Vagina (tissue), 2 donors: ENCODE data around the gene TPM4. TPM values are rescaled to one million over a fixed set of nuclear protein-coding genes. Genes with fewer than 3 reads are reported as not detected.
A peak's percentile ranks its signal among the peaks of the same experiment; 100 is the strongest.

ENCODE experiments used
- DNase-seq, 2 donors: peaks; one replicate each; pipeline ENCODE4 v3.0.0-alpha.2; 2017; ENCODE audit errors: extremely low spot score in 2 of 2
- H3K27ac ChIP-seq: fragments of 200-600 bp; sonication (generic); one replicate; pipeline ENCODE4 v1.5.1; 2019
- H3K27me3 ChIP-seq: fragments of 200-600 bp; sonication (generic); one replicate; pipeline ENCODE4 v1.5.1; 2019
- H3K36me3 ChIP-seq, 2 donors: fragments of 200-600 bp; sonication (generic); one replicate each; pipeline ENCODE4 v1.5.1; 2017 to 2019
- H3K4me1 ChIP-seq: fragments of 200-600 bp; sonication (generic); one replicate; pipeline ENCODE4 v1.5.1; 2019
- H3K4me3 ChIP-seq, 2 donors: fragments of 200-600 bp; sonication (generic); 1 replicate in 1 of 2; 2 replicates in 1 of 2; pipeline ENCODE4 v1.5.1; 2016 to 2019
- H3K9me3 ChIP-seq: fragments of 200-600 bp; sonication (generic); one replicate; pipeline ENCODE4 v1.5.1; 2019
- POLR2A ChIP-seq, 2 donors: fragments of 450-650 bp; IDR thresholded peaks; one replicate each; pipeline ENCODE4 v1.6.1; 2017; ENCODE audit warnings: antibody characterized with exemption in 2 of 2, mild to moderate bottlenecking in 2 of 2, moderate library complexity in 2 of 2
- POLR2AphosphoS5 ChIP-seq, 2 donors: sonication (generic); formaldehyde crosslinking; IDR thresholded peaks; one replicate each; pipeline ENCODE4 v1.9.0; 2017; ENCODE audit warnings: antibody characterized with exemption in 2 of 2, mild to moderate bottlenecking in 2 of 2, low read depth in 1 of 2; ENCODE audit not compliant: insufficient read depth in 1 of 2
- intact Hi-C: fragments of 100-400 bp; cut with DNase I; formaldehyde crosslinking; loops from one replicate; pipeline ENCODE4 v1.15.1; 2023
- total RNA-seq: library from RNA; depleted of rRNA; stranded (reverse); fragments of >200 nt; gene quantifications from one replicate; pipeline ENCODE4 v1.2.3, GENCODE V29; 2016
- TF ChIP-seq, protein P1 (sequence below), 3 experiments: fragments of 450-650 bp in 2 of 3; fragments of 200-600 bp in 1 of 3; sonication (generic) in 1 of 3; IDR thresholded peaks; one replicate each; pipeline ENCODE4 v1.5.1; 2017 to 2019; ENCODE audit warnings: antibody characterized with exemption in 3 of 3, mild to moderate bottlenecking in 2 of 3, moderate library complexity in 2 of 3

TPM4 gene
- total RNA-seq, 1 donor from 2014 or later: 409 TPM

- intact Hi-C loops: loop anchor here (5.0 kb wide), 1 partner anchor 41 kb away; the partner anchor contains the start of gene RAB8A
- H3K9me3 ChIP-seq: no peaks in the 10 kb centered on the region
- no peaks in the 10 kb centered on the region for H3K36me3 ChIP-seq
- H3K4me1 ChIP-seq: peaks cover 57% of the 10 kb centered on the region
- no peak for DNase-seq
- H3K27me3 ChIP-seq: no peaks in the 10 kb centered on the region
- peak overlapping the region; percentile 89 for H3K27ac ChIP-seq
- peak overlapping the region; percentile 47 to 69 for H3K4me3 ChIP-seq
- no peak for TF ChIP-seq POLR2A (IDR thresholded peaks at IDR 0.05)
- TF ChIP-seq POLR2AphosphoS5 (IDR thresholded peaks at IDR 0.05; ENCODE audit: insufficient read depth in 1 of 2, low read depth in 1 of 2): no peak
- TF ChIP-seq, protein P1, sequence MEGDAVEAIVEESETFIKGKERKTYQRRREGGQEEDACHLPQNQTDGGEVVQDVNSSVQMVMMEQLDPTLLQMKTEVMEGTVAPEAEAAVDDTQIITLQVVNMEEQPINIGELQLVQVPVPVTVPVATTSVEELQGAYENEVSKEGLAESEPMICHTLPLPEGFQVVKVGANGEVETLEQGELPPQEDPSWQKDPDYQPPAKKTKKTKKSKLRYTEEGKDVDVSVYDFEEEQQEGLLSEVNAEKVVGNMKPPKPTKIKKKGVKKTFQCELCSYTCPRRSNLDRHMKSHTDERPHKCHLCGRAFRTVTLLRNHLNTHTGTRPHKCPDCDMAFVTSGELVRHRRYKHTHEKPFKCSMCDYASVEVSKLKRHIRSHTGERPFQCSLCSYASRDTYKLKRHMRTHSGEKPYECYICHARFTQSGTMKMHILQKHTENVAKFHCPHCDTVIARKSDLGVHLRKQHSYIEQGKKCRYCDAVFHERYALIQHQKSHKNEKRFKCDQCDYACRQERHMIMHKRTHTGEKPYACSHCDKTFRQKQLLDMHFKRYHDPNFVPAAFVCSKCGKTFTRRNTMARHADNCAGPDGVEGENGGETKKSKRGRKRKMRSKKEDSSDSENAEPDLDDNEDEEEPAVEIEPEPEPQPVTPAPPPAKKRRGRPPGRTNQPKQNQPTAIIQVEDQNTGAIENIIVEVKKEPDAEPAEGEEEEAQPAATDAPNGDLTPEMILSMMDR (IDR thresholded peaks at IDR 0.05): no peak
Observed at GRCh38 chr19:16071072-16071691, 5.1 kb upstream of the TPM4 start.

DNA sequence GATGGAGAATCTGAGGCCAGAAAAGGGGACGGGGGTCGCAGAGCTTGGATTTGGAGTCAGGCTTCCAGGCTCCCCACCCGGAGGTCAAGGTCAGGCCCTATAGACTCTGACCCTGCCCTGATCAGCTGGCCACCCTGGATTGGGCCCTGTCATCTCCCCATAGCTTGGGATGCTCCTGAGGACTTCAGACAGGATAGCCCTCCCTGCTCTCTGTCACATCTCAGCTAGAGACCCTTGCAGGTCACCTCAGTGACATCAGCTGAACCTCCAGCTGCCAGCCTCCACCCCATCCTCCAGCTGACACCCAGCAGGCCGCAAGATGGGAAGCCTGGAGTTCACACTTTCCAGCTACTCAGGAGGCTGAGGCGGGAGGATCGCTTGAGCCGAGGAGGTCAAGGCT is 2.8 kb upstream of the TPM4 start:
- no peaks in the 10 kb centered on the region for H3K9me3 ChIP-seq
- H3K27me3 ChIP-seq: no peaks in the 10 kb centered on the region
- DNase-seq: no peak
- intact Hi-C loops: loop anchor here (5.0 kb wide), 1 partner anchor 39 kb away; the partner anchor contains the start of gene RAB8A
- H3K27ac ChIP-seq: peak overlapping the region; percentile 89
- H3K4me3 ChIP-seq: no peak overlapping the region
- TF ChIP-seq, protein P1 (IDR thresholded peaks at IDR 0.05): no peak
- TF ChIP-seq POLR2A (IDR thresholded peaks at IDR 0.05): no peak
- TF ChIP-seq POLR2AphosphoS5 (IDR thresholded peaks at IDR 0.05; ENCODE audit: insufficient read depth in 1 of 2, low read depth in 1 of 2): peak in 1 of 2 donors; percentile 49
- peaks cover 53% of the 10 kb centered on the region for H3K4me1 ChIP-seq
- H3K36me3 ChIP-seq: no peaks in the 10 kb centered on the region

DNA sequence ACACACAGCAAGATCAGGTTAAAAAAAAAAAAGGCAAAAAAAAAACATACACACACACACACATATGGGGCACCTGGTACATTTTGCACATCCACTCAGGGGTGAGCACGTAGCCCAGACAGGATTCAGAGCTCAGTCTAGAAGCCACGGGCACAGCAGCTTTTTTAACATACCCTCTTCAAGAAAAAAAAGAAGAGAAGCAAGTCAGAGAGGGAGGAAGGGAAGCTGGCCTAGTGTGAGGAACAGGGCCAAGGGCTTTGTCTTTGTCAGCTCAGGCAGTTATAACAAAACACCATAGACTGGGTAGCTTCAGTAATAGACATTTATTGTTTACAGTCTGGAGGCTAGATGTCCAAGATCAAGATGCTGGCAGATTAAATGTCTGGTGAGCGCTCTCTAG is 2.3 kb upstream of the TPM4 start:
- TF ChIP-seq POLR2AphosphoS5 (IDR thresholded peaks at IDR 0.05; ENCODE audit: insufficient read depth in 1 of 2, low read depth in 1 of 2) (no peak), POLR2A (IDR thresholded peaks at IDR 0.05) (no peak)
- TF ChIP-seq, protein P1 (IDR thresholded peaks at IDR 0.05): no peak
- no peaks in the 10 kb centered on the region for H3K27me3 ChIP-seq
- H3K27ac ChIP-seq: peak overlapping the region; percentile 99
- no peak for DNase-seq
- H3K36me3 ChIP-seq: no peaks in the 10 kb centered on the region
- H3K4me3 ChIP-seq: no peak overlapping the region
- intact Hi-C loops: loop anchor here (5.0 kb wide), 1 partner anchor 38 kb away; the partner anchor contains the start of gene RAB8A
- peaks cover 57% of the 10 kb centered on the region for H3K4me1 ChIP-seq
- no peaks in the 10 kb centered on the region for H3K9me3 ChIP-seq

DNA sequence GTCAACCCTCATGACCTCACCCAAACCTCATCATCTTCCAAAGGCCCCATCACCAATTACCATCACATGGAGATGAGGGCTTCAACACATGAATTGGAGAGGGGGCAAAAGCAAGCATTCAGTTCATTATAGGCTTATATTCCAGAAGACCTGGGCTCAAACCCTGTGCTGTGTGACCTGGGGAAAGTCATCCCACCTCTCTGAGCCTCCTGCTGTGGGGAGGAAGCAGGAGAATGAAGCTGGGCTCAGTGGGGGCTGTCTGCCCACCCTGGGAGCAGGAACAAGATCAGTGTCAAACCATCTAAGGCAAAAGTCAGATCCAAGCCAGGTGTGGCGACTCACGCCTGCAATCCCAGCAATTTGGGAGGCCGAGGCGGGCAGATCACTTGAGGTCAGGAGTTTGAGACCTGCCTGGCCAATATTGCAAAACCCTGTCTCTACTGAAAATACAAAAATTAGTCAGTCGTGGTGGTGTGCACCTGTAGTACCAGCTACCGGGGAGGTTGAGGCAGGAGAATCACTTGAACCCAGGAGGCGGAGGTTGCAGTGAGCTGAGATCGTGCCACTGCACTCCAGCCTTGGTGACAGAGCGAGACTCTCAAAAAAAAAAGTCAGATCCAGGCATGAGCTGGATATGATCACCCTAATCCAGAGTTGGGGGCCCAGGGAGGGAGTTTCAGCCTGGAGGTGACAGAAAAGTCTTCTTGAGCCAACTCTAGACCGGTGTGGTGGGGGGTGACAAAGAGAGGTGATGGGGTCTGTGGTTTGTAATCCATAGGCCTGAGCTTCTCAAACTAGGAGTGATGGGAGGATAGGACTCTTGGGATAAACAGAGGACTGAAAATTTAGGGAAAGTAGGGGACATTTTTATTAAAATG is 1.6 kb upstream of the TPM4 start:
- Histone ChIP-seq H3K9me3 (no peaks in the 10 kb centered on the region), H3K27me3 (no peaks in the 10 kb centered on the region), H3K27ac (peak overlapping the region; percentile 99), H3K4me1 (peaks cover 61% of the 10 kb centered on the region), H3K36me3 (no peaks in the 10 kb centered on the region), H3K4me3 (no peak overlapping the region)
- intact Hi-C loops: loop anchor here (5.0 kb wide), 1 partner anchor 38 kb away; the partner anchor contains the start of gene RAB8A
- TF ChIP-seq POLR2AphosphoS5 (IDR thresholded peaks at IDR 0.05; ENCODE audit: insufficient read depth in 1 of 2, low read depth in 1 of 2) (peak in 1 of 2 donors; percentile 49), POLR2A (IDR thresholded peaks at IDR 0.05) (no peak)
- TF ChIP-seq, protein P1 (IDR thresholded peaks at IDR 0.05): no peak
- DNase-seq: no peak
